Measurements from ENCODE around the gene CDHR3.

GRCh38 chr7:106037489-106038176 lies 74.6 kb downstream of the CDHR3 start:
- TF ChIP-seq, protein P1, sequence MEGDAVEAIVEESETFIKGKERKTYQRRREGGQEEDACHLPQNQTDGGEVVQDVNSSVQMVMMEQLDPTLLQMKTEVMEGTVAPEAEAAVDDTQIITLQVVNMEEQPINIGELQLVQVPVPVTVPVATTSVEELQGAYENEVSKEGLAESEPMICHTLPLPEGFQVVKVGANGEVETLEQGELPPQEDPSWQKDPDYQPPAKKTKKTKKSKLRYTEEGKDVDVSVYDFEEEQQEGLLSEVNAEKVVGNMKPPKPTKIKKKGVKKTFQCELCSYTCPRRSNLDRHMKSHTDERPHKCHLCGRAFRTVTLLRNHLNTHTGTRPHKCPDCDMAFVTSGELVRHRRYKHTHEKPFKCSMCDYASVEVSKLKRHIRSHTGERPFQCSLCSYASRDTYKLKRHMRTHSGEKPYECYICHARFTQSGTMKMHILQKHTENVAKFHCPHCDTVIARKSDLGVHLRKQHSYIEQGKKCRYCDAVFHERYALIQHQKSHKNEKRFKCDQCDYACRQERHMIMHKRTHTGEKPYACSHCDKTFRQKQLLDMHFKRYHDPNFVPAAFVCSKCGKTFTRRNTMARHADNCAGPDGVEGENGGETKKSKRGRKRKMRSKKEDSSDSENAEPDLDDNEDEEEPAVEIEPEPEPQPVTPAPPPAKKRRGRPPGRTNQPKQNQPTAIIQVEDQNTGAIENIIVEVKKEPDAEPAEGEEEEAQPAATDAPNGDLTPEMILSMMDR (IDR thresholded peaks at IDR 0.05) = no peak
- TF ChIP-seq JAZF1 (CRISPR knock-in tag; IDR thresholded peaks at IDR 0.05) (no peak), MAX (CRISPR knock-in tag; IDR thresholded peaks at IDR 0.05) (no peak), CREB1 (CRISPR knock-in tag; IDR thresholded peaks at IDR 0.05) (no peak), NFYB (CRISPR knock-in tag; conservative IDR thresholded peaks at IDR 0.05; ENCODE audit: low read depth) (no peak), NR2C2 (CRISPR knock-in tag; IDR thresholded peaks at IDR 0.05) (no peak), NFE2L1 (CRISPR knock-in tag; IDR thresholded peaks at IDR 0.05) (no peak), STAT6 (CRISPR knock-in tag; conservative IDR thresholded peaks at IDR 0.05; ENCODE audit: low read depth) (no peak), JUN (CRISPR knock-in tag; IDR thresholded peaks at IDR 0.05) (no peak), E2F1 (CRISPR knock-in tag; IDR thresholded peaks at IDR 0.05) (no peak)
- TF ChIP-seq, protein P2, sequence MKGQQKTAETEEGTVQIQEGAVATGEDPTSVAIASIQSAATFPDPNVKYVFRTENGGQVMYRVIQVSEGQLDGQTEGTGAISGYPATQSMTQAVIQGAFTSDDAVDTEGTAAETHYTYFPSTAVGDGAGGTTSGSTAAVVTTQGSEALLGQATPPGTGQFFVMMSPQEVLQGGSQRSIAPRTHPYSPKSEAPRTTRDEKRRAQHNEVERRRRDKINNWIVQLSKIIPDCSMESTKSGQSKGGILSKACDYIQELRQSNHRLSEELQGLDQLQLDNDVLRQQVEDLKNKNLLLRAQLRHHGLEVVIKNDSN (CRISPR knock-in tag; IDR thresholded peaks at IDR 0.05) = no peak
- TF ChIP-seq, protein P3, sequence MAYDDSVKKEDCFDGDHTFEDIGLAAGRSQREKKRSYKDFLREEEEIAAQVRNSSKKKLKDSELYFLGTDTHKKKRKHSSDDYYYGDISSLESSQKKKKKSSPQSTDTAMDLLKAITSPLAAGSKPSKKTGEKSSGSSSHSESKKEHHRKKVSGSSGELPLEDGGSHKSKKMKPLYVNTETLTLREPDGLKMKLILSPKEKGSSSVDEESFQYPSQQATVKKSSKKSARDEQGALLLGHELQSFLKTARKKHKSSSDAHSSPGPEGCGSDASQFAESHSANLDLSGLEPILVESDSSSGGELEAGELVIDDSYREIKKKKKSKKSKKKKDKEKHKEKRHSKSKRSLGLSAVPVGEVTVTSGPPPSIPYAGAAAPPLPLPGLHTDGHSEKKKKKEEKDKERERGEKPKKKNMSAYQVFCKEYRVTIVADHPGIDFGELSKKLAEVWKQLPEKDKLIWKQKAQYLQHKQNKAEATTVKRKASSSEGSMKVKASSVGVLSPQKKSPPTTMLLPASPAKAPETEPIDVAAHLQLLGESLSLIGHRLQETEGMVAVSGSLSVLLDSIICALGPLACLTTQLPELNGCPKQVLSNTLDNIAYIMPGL (CRISPR knock-in tag; IDR thresholded peaks at IDR 0.05) = no peak
- TF ChIP-seq, protein P4, sequence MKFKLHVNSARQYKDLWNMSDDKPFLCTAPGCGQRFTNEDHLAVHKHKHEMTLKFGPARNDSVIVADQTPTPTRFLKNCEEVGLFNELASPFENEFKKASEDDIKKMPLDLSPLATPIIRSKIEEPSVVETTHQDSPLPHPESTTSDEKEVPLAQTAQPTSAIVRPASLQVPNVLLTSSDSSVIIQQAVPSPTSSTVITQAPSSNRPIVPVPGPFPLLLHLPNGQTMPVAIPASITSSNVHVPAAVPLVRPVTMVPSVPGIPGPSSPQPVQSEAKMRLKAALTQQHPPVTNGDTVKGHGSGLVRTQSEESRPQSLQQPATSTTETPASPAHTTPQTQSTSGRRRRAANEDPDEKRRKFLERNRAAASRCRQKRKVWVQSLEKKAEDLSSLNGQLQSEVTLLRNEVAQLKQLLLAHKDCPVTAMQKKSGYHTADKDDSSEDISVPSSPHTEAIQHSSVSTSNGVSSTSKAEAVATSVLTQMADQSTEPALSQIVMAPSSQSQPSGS (CRISPR knock-in tag; IDR thresholded peaks at IDR 0.05; ENCODE audit: borderline replicate concordance, low read depth) = no peak
- TF ChIP-seq, protein P5, sequence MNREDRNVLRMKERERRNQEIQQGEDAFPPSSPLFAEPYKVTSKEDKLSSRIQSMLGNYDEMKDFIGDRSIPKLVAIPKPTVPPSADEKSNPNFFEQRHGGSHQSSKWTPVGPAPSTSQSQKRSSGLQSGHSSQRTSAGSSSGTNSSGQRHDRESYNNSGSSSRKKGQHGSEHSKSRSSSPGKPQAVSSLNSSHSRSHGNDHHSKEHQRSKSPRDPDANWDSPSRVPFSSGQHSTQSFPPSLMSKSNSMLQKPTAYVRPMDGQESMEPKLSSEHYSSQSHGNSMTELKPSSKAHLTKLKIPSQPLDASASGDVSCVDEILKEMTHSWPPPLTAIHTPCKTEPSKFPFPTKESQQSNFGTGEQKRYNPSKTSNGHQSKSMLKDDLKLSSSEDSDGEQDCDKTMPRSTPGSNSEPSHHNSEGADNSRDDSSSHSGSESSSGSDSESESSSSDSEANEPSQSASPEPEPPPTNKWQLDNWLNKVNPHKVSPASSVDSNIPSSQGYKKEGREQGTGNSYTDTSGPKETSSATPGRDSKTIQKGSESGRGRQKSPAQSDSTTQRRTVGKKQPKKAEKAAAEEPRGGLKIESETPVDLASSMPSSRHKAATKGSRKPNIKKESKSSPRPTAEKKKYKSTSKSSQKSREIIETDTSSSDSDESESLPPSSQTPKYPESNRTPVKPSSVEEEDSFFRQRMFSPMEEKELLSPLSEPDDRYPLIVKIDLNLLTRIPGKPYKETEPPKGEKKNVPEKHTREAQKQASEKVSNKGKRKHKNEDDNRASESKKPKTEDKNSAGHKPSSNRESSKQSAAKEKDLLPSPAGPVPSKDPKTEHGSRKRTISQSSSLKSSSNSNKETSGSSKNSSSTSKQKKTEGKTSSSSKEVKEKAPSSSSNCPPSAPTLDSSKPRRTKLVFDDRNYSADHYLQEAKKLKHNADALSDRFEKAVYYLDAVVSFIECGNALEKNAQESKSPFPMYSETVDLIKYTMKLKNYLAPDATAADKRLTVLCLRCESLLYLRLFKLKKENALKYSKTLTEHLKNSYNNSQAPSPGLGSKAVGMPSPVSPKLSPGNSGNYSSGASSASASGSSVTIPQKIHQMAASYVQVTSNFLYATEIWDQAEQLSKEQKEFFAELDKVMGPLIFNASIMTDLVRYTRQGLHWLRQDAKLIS (CRISPR knock-in tag; IDR thresholded peaks at IDR 0.05; ENCODE audit: borderline replicate concordance) = no peak
